GM10266 (cell line): ENCODE data around the gene FMR1NB.

ENCODE experiments used
- DNase-seq: peaks from one replicate; pipeline ENCODE4 v3.0.0; 2012; ENCODE audit errors: extremely low spot score
- TF ChIP-seq, protein P1 (sequence below): IDR thresholded peaks from 2 replicates; pipeline ENCODE4 v1.5.1; 2012; ENCODE audit warnings: mild to moderate bottlenecking, low read depth; ENCODE audit not compliant: control insufficient read depth, insufficient read depth; ENCODE audit errors: missing control alignments

FMR1NB gene

GRCh38 chrX:147981038-147981752 lies at the start of gene FMR1NB:
TSS of gene FMR1NB (plus strand) at chrX:147981337. CDS start at chrX:147981403, 66 bp downstream.
- no peak for DNase-seq

DNA sequence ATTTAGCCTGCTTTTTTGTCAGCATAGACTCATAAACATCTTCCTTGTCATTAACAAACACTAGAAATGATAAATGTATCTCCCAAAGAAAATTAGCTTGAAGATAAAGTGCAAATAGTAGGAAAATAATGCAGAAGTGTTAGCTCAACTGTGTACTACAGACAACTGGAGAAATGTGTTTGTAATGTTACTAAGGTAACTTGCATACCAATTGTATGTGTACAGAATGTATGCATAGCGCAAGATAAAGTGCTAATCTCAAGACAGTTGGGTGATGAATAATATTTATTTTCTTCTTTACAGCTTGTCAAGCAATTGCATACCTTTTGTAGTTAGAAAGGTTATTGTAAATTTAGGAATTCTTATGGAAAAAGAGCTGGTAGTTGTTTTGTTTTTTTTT lies 47.3 kb upstream of the FMR1NB start:
- TF ChIP-seq, protein P1, sequence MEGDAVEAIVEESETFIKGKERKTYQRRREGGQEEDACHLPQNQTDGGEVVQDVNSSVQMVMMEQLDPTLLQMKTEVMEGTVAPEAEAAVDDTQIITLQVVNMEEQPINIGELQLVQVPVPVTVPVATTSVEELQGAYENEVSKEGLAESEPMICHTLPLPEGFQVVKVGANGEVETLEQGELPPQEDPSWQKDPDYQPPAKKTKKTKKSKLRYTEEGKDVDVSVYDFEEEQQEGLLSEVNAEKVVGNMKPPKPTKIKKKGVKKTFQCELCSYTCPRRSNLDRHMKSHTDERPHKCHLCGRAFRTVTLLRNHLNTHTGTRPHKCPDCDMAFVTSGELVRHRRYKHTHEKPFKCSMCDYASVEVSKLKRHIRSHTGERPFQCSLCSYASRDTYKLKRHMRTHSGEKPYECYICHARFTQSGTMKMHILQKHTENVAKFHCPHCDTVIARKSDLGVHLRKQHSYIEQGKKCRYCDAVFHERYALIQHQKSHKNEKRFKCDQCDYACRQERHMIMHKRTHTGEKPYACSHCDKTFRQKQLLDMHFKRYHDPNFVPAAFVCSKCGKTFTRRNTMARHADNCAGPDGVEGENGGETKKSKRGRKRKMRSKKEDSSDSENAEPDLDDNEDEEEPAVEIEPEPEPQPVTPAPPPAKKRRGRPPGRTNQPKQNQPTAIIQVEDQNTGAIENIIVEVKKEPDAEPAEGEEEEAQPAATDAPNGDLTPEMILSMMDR, result no peak
- DNase-seq, result no peak

More at GRCh38 chrX:147981038-147981752, at the start of gene FMR1NB:
- TF ChIP-seq, protein P1, result no peak

- DNase-seq, result no peak
- TF ChIP-seq, protein P1, result no peak
Measured at GRCh38 chrX:147935156-147935758, 45.9 kb upstream of the FMR1NB start.

DNA sequence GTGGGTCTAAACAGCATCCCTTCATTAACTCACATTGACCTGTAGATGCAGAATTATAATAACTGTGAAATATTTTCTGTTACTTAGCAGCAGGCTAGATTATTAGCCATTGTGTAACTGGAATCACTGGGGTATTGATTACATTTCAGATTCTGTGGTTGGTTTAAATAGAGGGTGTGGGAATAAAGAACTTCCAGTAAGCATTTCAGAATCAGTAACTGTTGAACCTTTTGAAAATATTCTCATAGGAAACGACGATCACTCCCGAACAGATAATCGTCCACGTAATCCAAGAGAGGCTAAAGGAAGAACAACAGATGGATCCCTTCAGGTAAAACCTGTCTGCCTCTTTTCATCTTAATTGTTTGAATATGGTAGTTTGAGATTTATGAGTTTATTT lies 35.9 kb upstream of the FMR1NB start:
- no peak for DNase-seq
- TF ChIP-seq, protein P1, result no peak

DNA sequence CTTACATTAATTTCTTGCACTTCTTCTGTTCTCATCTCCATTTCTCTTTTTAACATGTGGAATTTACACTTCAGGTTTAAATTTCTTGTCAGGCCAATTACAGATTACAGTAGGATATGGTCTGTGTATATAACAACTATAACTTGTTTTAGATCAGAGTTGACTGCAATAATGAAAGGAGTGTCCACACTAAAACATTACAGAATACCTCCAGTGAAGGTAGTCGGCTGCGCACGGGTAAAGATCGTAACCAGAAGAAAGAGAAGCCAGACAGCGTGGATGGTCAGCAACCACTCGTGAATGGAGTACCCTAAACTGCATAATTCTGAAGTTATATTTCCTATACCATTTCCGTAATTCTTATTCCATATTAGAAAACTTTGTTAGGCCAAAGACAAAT lies 32.6 kb upstream of the FMR1NB start:
- TF ChIP-seq, protein P1, result no peak
- DNase-seq, result no peak

DNA sequence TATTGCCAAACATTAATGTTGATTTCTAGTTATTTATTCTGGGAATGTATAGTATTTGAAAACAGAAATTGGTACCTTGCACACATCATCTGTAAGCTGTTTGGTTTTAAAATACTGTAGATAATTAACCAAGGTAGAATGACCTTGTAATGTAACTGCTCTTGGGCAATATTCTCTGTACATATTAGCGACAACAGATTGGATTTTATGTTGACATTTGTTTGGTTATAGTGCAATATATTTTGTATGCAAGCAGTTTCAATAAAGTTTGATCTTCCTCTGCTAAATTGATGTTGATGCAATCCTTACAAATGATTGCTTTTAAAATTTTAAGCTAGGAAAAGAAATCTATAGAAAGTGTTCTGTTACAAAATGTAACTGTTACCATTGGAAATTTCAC lies 30.8 kb upstream of the FMR1NB start:
- no peak for DNase-seq
- TF ChIP-seq, protein P1, result no peak

GRCh38 chrX:147953976-147954375 lies 27.2 kb upstream of the FMR1NB start:
- TF ChIP-seq, protein P1, result no peak
- DNase-seq, result no peak
